IPS-15b (cell line): ENCODE results near the gene RAB10.

Experiments used
- H3K27me3 ChIP-seq: one replicate; pipeline ENCODE4 v1.6.1; 2013; ENCODE audit warnings: low read length; ENCODE audit not compliant: control insufficient read depth, insufficient read depth
- H3K36me3 ChIP-seq: one replicate; pipeline ENCODE4 v1.6.1; 2013; ENCODE audit warnings: low read length; ENCODE audit not compliant: control insufficient read depth, insufficient read depth
- H3K4me1 ChIP-seq: one replicate; pipeline ENCODE4 v1.6.1; 2013; ENCODE audit warnings: mild to moderate bottlenecking, low read length; ENCODE audit not compliant: control insufficient read depth, insufficient read depth
- H3K4me3 ChIP-seq: one replicate; pipeline ENCODE4 v1.5.1; 2013; ENCODE audit warnings: low read depth, low read length
- H3K9ac ChIP-seq: one replicate; pipeline ENCODE4 v1.6.1; 2013; ENCODE audit warnings: low read depth, mild to moderate bottlenecking, low read length
- H3K9me3 ChIP-seq: one replicate; pipeline ENCODE4 v1.6.1; 2013; ENCODE audit warnings: mild to moderate bottlenecking, low read length; ENCODE audit not compliant: control insufficient read depth, insufficient read depth

RAB10 gene

GRCh38 chr2:26043862-26044696 lies 10.2 kb downstream of the RAB10 start:
- Histone ChIP-seq H3K4me3 (no peak overlapping the region), H3K27me3 (no peaks in the 10 kb centered on the region), H3K4me1 (peaks cover 7% of the 10 kb centered on the region), H3K9me3 (no peaks in the 10 kb centered on the region), H3K36me3 (no peaks in the 10 kb centered on the region), H3K9ac (no peak overlapping the region)

- no peak overlapping the region for H3K4me3 ChIP-seq
- no peaks in the 10 kb centered on the region for H3K27me3 ChIP-seq
- H3K4me1 ChIP-seq = peaks cover 7% of the 10 kb centered on the region
- no peaks in the 10 kb centered on the region for H3K36me3 ChIP-seq
- no peak overlapping the region for H3K9ac ChIP-seq
- H3K9me3 ChIP-seq = no peaks in the 10 kb centered on the region
Observed at GRCh38 chr2:26048791-26049190, 14.9 kb downstream of the RAB10 start.

GRCh38 chr2:26049641-26050040 lies 15.8 kb downstream of the RAB10 start:
- H3K36me3 ChIP-seq = no peaks in the 10 kb centered on the region
- H3K9me3 ChIP-seq = no peaks in the 10 kb centered on the region
- H3K4me1 ChIP-seq = peaks cover 2% of the 10 kb centered on the region
- no peaks in the 10 kb centered on the region for H3K27me3 ChIP-seq
- H3K4me3 ChIP-seq = no peak overlapping the region
- H3K9ac ChIP-seq = no peak overlapping the region

GRCh38 chr2:26052740-26053139 lies 18.9 kb downstream of the RAB10 start:
- Histone ChIP-seq H3K4me3 (no peak overlapping the region), H3K4me1 (peaks cover 2% of the 10 kb centered on the region), H3K9ac (no peak overlapping the region), H3K9me3 (no peaks in the 10 kb centered on the region), H3K36me3 (no peaks in the 10 kb centered on the region), H3K27me3 (no peaks in the 10 kb centered on the region)

- no peaks in the 10 kb centered on the region for H3K4me1 ChIP-seq
- H3K9ac ChIP-seq = no peak overlapping the region
- H3K36me3 ChIP-seq = no peaks in the 10 kb centered on the region
- H3K27me3 ChIP-seq = no peaks in the 10 kb centered on the region
- H3K9me3 ChIP-seq = no peaks in the 10 kb centered on the region
- H3K4me3 ChIP-seq = no peak overlapping the region
Observed at GRCh38 chr2:26054598-26055348, 20.9 kb downstream of the RAB10 start.

- Histone ChIP-seq H3K4me3 (no peak overlapping the region), H3K9ac (no peak overlapping the region), H3K9me3 (no peaks in the 10 kb centered on the region), H3K27me3 (no peaks in the 10 kb centered on the region), H3K36me3 (no peaks in the 10 kb centered on the region), H3K4me1 (no peaks in the 10 kb centered on the region)
Observed at GRCh38 chr2:26058390-26058789, 24.5 kb downstream of the RAB10 start.

- no peak overlapping the region for H3K4me3 ChIP-seq
Observed at GRCh38 chr2:26059542-26059941, 25.7 kb downstream of the RAB10 start.

GRCh38 chr2:26061539-26061938 lies 27.7 kb downstream of the RAB10 start:
- no peak overlapping the region for H3K4me3 ChIP-seq
- no peak overlapping the region for H3K9ac ChIP-seq
- no peaks in the 10 kb centered on the region for H3K36me3 ChIP-seq
- H3K9me3 ChIP-seq = no peaks in the 10 kb centered on the region
- no peaks in the 10 kb centered on the region for H3K4me1 ChIP-seq
- no peaks in the 10 kb centered on the region for H3K27me3 ChIP-seq

More at GRCh38 chr2:26059542-26059941, 25.7 kb downstream of the RAB10 start:
- Histone ChIP-seq H3K36me3 (no peaks in the 10 kb centered on the region), H3K27me3 (no peaks in the 10 kb centered on the region), H3K9ac (no peak overlapping the region), H3K4me1 (no peaks in the 10 kb centered on the region), H3K9me3 (no peaks in the 10 kb centered on the region)

- Histone ChIP-seq H3K36me3 (no peaks in the 10 kb centered on the region), H3K4me1 (peaks cover 15% of the 10 kb centered on the region), H3K9ac (no peak overlapping the region), H3K27me3 (no peaks in the 10 kb centered on the region), H3K4me3 (no peak overlapping the region), H3K9me3 (no peaks in the 10 kb centered on the region)
Observed at GRCh38 chr2:26064846-26065245, 31.0 kb downstream of the RAB10 start.

GRCh38 chr2:26067186-26067974 lies 33.5 kb downstream of the RAB10 start:
- H3K9ac ChIP-seq = no peak overlapping the region
- H3K9me3 ChIP-seq = no peaks in the 10 kb centered on the region
- no peaks in the 10 kb centered on the region for H3K36me3 ChIP-seq
- H3K27me3 ChIP-seq = no peaks in the 10 kb centered on the region
- no peak overlapping the region for H3K4me3 ChIP-seq
- H3K4me1 ChIP-seq = peaks cover 15% of the 10 kb centered on the region

GRCh38 chr2:26067980-26068507 lies 34.2 kb downstream of the RAB10 start:
- Histone ChIP-seq H3K36me3 (no peaks in the 10 kb centered on the region), H3K4me3 (no peak overlapping the region), H3K9ac (no peak overlapping the region), H3K9me3 (no peaks in the 10 kb centered on the region), H3K27me3 (no peaks in the 10 kb centered on the region), H3K4me1 (peaks cover 16% of the 10 kb centered on the region)
